ENCODE results near the gene IL17C. TPM values are rescaled to one million over a fixed set of nuclear protein-coding genes. Genes with fewer than 3 reads are reported as not detected.

Gene IL17C
- total RNA-seq, 2 donors from 2014 or later: not detected

DNA sequence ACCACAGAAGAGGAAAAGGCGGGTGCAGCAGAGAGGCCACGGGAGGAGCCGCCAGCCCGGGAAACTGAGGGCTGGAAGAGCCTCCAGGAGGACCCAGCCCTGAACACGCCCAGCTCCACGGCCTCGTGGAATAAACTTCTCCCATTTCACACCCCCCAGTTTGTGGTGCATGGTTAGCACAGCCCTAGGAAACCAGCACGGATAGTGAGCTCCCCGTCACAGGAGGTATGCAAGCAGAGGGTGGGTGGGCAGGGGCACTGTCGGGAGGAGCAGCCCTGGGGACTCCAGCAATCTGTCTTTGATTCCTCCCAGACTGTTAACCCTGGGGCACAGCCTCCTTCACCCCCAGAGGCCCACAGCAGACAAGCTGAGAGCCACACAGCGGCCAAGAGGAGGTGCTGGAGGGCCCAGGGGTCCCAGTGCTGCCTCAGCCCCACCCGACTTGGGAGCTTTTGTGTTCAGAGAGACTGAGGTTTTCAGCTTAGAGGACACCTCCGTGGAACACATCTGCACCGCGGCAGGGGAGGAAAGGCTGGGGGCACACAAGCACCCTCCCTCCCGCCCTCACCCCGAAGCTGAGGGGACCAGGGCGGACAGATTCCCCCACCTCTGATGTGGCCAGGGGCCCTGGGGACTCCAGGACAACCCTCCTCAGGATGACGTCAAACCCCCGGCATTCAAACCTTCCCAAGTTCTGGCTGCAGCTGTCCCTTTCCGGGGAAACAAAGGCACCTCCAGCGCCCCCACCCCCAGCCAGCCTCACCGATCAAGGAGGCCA is 1.7 kb upstream of the IL17C start:
- intact Hi-C loops (cut with DNase I, micrococcal nuclease): no loop called here
- no peak for ATAC-seq

DNA sequence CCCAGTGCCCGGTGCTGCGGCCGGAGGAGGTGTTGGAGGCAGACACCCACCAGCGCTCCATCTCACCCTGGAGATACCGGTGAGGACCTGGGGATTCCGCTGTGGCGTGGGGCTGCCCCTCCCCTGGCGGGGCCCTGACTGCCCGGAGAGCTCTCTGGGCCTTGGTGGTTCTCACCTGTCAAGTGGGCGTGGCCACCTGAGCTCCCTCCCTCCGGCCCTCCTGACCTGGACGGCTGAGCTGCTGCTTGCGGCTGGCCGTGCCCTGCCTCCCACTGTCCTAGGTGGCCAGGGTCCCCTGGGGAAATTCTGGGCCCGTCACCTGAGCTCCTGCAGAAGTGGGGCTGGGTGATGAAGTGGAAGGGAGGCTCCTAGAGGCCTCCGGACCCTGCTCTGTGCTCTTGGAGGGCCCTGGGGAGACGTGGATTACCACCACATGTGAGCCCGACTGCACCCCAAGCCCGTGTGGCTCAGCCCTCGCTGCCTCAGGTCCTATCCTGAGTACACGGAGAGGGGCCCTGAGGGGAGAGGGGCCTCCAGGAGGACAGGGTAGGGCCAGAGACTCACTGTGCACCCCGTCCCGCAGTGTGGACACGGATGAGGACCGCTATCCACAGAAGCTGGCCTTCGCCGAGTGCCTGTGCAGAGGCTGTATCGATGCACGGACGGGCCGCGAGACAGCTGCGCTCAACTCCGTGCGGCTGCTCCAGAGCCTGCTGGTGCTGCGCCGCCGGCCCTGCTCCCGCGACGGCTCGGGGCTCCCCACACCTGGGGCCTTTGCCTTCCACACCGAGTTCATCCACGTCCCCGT is 1.1 kb downstream of the IL17C start:
- intact Hi-C loops (cut with DNase I, micrococcal nuclease): no loop called here
- ATAC-seq: peak; percentile 65

More for the DNA sequence above, 1.7 kb upstream of the IL17C start:
- DNase-seq: no peak

DNA sequence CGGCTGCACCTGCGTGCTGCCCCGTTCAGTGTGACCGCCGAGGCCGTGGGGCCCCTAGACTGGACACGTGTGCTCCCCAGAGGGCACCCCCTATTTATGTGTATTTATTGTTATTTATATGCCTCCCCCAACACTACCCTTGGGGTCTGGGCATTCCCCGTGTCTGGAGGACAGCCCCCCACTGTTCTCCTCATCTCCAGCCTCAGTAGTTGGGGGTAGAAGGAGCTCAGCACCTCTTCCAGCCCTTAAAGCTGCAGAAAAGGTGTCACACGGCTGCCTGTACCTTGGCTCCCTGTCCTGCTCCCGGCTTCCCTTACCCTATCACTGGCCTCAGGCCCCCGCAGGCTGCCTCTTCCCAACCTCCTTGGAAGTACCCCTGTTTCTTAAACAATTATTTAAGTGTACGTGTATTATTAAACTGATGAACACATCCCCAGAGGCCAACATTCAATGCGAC is 1.7 kb downstream of the IL17C start:
- ATAC-seq: no peak
- DNase-seq: no peak
- intact Hi-C loops (cut with DNase I, micrococcal nuclease): no loop called here

More for the DNA sequence above, 1.1 kb downstream of the IL17C start:
- DNase-seq: peak; percentile 82 to 85

DNA sequence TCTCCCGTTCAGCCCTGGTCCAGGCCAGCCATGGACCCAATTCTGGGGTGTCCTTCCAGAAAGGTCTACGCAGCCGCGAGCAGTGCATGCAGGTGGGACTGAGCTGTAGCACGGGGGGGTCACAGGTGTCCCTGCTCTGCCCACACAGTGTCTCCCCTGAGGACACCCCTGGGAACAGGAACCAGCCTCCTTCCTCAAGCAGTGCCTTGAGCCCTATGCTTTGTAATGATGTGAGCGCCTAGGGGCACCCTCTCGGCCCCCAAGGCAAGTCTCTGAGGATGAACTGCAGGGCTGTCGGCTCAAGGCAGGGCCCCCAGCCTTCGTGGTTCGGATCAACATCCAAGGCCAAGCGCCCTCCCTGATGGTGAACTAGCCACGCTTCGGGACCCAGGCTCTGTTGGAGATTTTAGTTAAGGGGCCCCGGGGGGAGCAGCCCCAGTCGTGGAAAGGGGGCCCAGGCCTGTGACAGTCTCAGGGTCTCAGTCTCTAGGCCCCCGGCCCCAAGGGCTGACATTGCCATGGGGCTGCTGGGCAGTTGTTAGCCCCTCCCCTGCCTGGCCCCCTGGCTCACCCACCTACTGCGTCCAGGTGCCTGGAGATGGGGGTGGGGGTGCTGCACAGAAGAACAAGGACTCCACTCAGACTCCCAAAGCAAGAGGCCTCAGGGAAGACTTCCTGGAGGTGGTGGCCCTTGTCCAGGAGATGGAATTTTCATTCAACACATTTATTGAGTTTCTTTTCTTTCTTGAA is 2.3 kb downstream of the IL17C start:
- intact Hi-C loops (cut with DNase I, micrococcal nuclease): no loop called here
- no peak for DNase-seq
- ATAC-seq: no peak

DNA sequence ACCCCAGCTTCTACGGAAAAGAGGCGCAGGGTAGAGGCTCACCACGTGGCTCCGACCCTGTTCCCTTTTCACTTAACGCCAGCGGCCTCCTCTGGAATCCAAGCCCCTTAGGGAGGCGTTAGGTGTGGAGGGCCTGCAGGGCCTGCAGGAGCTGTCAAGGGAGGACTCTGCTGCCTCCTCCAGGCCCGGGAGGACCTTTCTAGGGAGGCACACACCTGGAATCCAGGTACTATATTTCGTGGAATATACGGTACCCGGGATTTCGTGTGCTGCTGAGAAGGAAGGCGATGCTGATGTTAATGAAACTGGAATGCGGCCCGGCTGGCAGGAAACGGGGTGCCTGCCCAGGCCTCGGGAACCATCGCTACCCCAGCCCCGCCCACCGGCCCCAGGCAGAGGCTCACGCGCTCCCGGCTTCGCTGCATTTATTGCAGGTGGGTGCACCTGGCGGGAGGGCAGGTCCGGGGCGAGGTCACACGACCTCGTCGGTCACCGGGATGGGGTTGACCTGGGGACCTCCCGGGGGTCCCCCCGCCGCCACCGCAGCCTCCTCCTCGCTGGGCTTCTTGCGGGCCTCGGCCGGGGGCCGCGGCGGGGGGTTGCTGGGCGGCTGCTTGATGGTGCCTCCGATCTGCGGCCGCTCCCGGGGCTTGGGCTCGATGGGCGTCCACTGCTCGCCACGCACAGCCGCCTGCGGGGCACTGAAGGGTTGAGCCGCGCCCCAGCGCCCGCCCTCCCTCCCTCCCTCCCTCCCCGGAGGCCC is 4.7 kb downstream of the IL17C start:
- ATAC-seq (no peak), DNase-seq (no peak)
- intact Hi-C loops (cut with DNase I, micrococcal nuclease): no loop called here

DNA sequence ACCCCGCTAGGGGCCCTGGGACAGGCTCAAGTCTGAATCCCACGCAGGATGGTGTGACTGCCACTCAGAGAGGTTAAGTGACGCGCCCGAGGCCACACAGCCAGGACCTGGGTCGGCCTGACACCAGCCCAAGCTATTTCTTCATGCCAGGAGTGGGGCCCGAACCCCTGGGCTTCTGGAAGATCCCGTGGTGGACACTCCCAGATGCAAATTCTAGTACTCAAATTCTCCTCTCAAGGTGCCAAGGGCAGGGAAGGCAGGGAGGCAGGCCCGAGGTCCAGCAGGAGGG is 5.2 kb downstream of the IL17C start:
- DNase-seq: no peak
- intact Hi-C loops (cut with DNase I, micrococcal nuclease): no loop called here
- no peak for ATAC-seq

DNA sequence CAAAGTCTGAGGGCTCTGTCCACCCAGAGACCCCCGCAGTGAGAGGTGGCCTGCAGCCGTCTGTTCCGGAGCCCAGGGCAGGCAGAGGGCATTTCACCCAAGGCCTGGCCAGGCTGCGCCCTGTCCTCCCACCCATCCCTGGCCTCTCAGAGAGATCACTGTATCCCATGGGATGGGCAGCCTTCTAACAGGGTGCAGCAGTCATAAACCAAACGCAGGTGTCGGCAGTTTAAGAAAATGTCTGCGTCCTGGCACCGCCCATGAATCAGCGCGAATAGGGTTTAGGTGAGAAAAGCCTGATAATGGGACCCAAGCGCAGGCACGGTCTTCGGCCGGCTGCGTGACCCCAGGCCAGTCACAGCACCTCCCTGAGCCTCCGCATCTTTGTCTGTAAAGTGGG is 7.1 kb downstream of the IL17C start:
- ATAC-seq: peak; percentile 51
- intact Hi-C loops (cut with DNase I, micrococcal nuclease): no loop called here
- DNase-seq: peak in 1 of 2 donors; percentile 40

DNA sequence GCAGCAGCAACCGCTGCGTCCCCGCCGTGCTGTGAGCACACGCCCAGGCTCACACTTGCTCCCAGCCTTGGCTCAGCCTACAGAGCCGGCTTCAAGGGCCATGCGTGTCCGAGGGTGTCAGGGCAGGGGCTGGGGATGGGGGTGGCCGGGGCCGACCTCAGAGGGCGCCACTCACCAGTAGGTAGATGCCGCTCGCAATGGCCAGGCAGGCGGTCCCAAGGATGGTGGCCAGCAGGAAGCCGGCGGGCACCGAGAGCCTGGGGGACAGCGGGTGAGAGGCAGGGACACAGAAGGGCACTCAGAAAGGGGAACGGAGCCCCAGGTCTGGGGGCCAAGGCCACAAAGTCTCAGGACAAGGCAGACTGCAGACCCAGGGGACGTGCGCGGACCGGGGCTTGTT is 7.6 kb downstream of the IL17C start:
- intact Hi-C loops (cut with DNase I, micrococcal nuclease): no loop called here
- ATAC-seq (peak; percentile 25), DNase-seq (no peak)

DNA sequence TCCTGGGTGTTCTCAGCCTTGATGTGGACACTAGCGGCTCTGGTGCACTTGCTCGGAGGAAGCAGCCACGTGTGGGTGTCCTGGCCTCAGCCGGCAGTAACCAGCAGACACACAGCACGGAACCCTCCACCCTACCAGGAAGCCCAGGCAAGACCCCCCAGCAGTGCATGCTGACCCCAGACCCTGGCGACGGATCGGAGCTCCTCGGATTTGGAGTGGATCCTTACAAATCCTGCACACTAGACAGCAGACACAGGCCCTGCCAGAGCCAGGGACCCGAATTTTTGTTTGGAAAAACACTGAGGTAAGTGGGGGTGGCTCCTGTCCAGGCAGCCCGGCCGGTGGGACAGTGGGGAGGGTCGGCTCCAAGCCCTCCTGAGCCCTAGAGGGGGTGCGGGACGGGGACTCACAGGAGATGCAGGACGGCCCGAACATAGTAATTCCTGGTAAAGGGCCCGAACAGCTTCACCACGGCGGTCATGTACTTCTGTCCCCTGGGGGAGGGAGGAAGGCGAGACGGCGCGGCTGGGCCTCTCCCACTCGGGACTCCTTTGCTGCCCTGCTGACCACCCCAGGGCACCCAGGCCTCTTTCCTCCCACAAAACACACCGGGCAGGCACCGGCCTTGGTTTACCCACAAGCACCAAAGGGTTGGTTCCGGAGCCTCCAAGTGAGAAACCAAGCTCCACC is 8.1 kb downstream of the IL17C start:
- DNase-seq: no peak
- no peak for ATAC-seq
- intact Hi-C loops (cut with DNase I, micrococcal nuclease): no loop called here

DNA sequence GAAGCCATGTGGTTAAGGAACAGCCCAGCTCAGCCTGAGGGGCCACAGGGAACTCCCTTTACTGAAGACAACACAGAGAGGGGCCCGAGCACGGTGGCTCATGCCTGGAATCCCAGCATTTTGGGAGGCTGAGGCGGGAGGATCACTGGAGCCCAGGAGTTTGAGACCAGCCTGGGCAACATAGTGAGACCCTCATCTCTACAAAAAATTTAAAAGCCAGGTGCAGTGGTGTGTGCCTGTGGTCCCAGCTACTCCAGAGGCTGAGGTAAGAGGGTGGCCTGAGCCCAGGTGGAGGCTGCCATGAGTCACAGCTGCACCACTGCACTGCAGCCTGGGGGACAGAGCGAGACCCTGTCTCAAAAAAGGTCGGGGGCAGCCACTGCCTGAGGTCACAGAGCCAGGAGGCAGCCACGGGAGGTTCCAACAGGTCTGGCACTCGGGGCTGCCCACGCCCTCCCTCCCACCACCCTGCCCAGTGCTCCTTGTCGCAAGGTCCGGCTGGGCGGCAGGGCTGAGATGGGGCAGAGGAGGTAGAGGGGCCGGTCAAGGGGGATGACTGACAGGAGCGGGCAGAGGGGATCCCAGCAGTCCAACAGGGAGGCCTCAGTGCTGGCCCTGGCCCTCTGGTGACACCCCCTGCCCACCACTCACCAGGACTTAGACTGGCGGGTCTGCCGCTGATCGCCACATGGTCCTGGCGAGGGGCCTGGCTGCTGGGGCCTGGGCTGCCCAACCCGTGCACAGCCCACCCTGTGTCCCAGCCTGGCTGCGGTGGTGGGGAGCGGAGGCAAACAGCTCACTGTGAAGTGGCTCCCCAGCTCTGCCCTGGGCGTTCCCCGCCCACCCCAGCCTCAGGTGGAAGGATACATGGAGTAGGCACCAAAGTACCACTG is 9.1 kb downstream of the IL17C start:
- intact Hi-C loops (cut with DNase I, micrococcal nuclease): no loop called here
- DNase-seq (no peak), ATAC-seq (no peak)

DNA sequence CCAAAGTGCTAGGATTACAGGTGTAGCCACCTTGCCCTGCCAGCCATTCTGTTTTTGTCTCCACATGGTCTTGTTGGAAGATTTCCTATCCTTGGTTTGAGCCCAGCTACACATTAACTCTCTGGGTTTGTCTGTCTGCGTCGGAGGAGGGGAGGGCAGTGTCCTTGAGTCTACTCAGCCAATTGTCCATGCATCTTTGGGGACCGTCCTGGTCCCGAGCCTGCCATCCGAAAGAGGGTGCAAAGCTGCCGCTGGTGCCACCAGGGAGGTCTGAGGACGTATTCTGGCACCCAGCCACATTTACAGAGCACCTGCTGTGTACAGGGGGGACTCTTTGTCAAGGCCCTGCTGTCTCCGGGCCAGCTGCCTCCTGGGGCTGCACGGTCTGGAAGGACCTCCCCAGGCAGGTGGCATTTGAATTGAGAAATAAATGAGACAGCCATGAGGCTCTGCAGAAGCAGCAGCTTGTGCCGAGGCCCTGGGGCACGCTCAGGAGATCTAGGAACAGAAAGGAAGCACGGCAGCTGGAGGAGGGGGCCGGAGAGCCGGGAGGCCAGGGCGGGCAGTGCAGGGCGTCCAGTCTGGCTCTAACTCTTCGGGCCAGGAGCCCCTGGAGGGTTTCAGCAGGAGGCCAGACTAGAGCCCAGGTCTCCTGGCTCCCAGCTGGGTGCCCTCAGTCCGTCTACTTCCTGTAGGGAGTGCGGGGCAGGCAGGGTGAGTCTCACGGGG is 11.0 kb downstream of the IL17C start:
- intact Hi-C loops (cut with DNase I, micrococcal nuclease): no loop called here
- ATAC-seq: peak; percentile 18

DNA sequence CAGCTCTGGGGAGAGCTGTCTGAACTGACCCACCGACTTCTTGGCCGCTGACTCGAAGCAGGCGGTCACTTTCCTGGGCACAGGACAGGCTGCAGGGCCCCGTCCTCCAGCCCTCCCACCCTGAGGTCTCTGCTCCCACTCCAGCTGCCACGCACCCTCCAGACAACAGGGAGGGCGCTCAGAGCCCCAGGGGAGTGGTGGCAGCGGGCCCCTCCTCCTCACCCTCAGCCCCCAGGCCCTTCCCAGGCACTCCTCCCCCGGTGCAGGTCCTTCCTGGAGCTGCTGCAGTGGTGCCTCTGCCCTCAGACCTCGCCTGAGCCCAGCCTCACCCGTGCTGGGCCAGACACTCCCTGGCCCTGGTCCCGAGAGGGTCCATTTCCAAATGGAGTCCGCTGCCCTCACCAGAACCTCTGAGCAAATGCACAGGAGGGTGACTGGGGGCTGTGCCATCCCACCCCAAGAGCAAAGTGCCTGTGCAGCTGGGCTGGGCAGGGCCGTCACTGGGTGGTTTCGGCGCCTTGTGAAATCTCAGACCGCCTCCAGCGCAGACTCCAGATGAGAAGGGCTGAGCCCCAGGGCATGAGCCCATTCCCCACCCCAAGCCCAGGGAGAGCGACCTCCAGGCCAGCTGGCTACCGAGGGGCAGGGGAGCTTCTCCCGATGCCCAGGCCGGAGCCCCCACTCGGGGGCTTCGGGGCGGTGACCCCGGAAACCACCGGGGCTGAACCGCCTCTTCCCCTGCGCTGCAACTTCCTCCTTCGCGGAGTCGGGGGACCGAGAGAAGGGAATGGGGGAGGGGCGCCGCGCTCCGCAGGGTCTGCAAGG is 11.8 kb downstream of the IL17C start:
- DNase-seq: peak; percentile 62 to 80
- ATAC-seq: peak; percentile 56
- intact Hi-C loops (cut with DNase I, micrococcal nuclease): no loop called here

More for the DNA sequence above, 11.0 kb downstream of the IL17C start:
- no peak for DNase-seq

DNA sequence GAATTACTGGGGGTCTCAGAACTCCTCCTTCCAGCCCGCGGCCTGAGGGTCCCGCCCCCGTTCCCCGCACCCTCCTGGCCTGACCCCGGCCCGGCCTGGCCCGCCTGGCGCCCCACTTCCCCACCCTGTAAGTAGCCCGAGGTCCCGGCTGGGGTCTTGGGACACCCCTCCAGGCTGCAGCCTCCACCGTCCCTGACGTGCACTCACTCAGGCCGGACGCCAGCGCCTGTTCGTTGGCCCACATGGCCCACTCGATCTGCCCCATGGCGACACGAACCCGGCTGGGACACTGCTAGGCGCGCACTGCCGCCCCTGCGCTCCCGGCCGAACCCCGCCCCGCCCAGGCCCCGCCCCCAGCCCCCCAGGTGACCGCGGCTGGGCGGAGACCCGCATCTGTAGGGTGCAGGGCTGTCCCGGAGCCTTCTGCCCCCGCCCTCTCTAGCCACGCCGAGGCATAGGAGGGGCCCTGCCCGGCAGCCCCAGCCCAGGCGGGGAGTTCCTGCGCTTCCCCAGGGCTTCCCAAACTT is 12.4 kb downstream of the IL17C start, which contains the start of gene CYBA:
Gene CYBA (minus strand): TSS at position 305 of the 527 bp plus-strand sequence. CDS start 40 bp downstream, at position 265.
- intact Hi-C loops (cut with DNase I, micrococcal nuclease): no loop called here

DNA sequence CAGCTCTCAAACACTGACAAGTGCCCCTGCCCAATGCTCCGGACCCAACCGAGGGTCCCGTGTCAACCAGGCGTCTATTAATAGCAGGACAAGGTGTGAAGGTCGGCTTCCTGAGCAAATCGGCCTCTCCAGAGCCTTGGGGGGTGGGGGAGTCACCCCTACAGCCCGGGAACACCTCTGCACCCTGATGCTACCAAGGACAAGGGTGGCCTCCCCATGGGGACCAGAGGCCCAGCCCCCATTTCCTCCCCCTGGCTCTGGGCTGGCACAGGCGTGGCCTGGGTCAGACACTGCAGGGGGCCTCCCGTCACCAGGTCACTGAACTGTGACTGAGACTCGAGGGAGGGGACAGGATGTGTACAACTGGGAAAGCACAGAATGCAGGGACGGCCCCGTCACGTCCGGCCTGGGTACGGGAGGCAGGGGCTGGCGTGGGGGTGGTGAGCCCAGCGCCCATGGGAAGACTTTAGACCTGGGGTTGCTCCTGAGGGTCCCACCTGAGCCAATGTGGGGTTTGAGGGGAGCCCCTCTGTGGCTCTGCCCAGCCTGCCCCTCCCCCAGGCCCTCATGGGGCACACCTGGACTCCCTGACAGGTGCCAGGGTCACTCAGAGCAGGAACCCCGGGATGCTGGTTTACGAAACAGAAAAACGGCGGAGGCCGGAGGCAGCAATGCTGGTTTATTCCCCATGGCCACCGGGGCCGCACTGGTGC is 13.1 kb downstream of the IL17C start:
- ATAC-seq (peak; percentile 11), DNase-seq (peak; percentile 70 to 79)
- intact Hi-C loops (cut with DNase I, micrococcal nuclease): no loop called here

More for the DNA sequence above, 12.4 kb downstream of the IL17C start, which contains the start of gene CYBA:
- ATAC-seq: peak; percentile 81
- peak; percentile 86 to 88 for DNase-seq
